Natural killer cell treated with Interleukin-12 subunit alpha and Interleukin-12 subunit beta and Interleukin-15 and Interleukin-18, amount 100 ng/mL, for 72 hours (primary cell): ENCODE measurements around the gene PYGB. TPM values are rescaled to one million over a fixed set of nuclear protein-coding genes. Genes with fewer than 3 reads are reported as not detected.
"Not testable (repeated sequence)": the region's sequence is repeated elsewhere in the genome, so short reads cannot be mapped to it uniquely, and the experiment has no call there.

Source experiments
- ATAC-seq, 2 donors: fragments of 150-1000 bp; cut with Tn5 transposase in 1 of 2; sonication (Bioruptor Pico), chemical (Tn5 transposase) in 1 of 2; 2 replicates each; pipeline ENCODE4 v1.10.0; 2021
- DNase-seq: peaks from one replicate; pipeline ENCODE4 v3.0.0; 2022; ENCODE audit warnings: low spot score
- H3K27ac Mint-ChIP-seq, 2 donors: 1 replicate in 1 of 2; 2 replicates in 1 of 2; pipeline ENCODE4 v1.8.0; 2022; ENCODE audit warnings: mixed read lengths in 2 of 2, mild to moderate bottlenecking in 1 of 2, moderate library complexity in 1 of 2
- H3K27me3 Mint-ChIP-seq, 2 donors: 1 replicate in 1 of 2; 2 replicates in 1 of 2; pipeline ENCODE4 v1.8.0; 2022; ENCODE audit warnings: mixed read lengths in 2 of 2
- H3K36me3 Mint-ChIP-seq: one replicate; pipeline ENCODE4 v1.8.0; 2022; ENCODE audit warnings: mixed read lengths
- H3K4me1 Mint-ChIP-seq, 2 donors: 1 replicate in 1 of 2; 2 replicates in 1 of 2; pipeline ENCODE4 v1.8.0; 2022; ENCODE audit warnings: low read depth in 2 of 2, mixed read lengths in 2 of 2, mild to moderate bottlenecking in 1 of 2
- H3K4me3 Mint-ChIP-seq: one replicate; pipeline ENCODE4 v1.8.0; 2022; ENCODE audit warnings: mixed read lengths
- H3K9me3 Mint-ChIP-seq: 2 replicates; pipeline ENCODE4 v1.8.0; 2022; ENCODE audit warnings: mixed read lengths
- total RNA-seq, 2 donors: library from RNA; stranded (reverse); gene quantifications; one replicate each; pipeline ENCODE4 v1.2.3, GENCODE V29; 2022

Gene PYGB
- total RNA-seq, 2 donors from 2014 or later: 35.9 to 40.4 TPM

DNA sequence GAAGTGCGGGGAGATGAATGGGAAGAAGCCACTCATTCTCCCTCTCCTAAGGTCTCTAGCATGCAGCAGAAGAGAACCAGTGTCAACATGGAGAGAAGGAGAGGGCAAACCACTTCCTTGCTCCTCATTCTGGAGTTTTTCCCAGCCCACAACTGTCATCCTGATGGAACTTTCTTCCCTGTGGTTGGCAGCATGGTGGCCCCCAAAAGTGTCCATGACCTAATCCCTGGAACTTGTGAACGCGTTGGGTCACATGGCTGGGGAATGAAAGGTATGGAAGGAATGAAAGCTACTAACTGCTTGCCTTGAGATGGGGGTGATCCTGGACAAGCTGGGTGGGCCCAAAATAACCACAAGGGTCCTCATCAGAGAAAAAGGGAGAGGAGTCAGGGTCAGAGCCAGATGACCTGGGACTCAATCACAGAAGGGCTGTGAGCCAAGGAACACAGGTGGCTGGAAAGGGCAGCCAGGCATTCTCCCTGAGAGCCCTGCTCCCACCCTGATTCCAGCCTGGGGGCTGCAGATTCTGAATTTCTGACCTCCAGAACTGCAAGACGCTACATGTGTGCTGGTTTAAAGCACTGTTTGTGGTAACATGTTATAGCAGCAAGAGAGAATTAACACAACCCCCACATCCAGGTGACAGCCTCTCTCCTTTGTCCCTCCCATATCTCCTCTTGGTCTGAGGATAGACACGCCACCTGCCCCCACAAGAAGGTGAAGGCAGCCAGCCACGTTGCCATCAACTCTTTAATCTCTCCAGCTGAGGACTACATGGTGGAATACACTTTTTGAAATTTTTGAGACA, 63.2 kb downstream of the PYGB start:
- H3K36me3 Mint-ChIP-seq: no peaks in the 10 kb centered on the region
- no peak for ATAC-seq
- H3K4me1 Mint-ChIP-seq: peaks cover 25 to 31% of the 10 kb centered on the region in 2 donors
- peak overlapping the region; percentile 79 for H3K4me3 Mint-ChIP-seq
- H3K27ac Mint-ChIP-seq: peak overlapping the region; percentile 77 to 89
- no peak for DNase-seq
- no peaks in the 10 kb centered on the region for H3K9me3 Mint-ChIP-seq
- H3K27me3 Mint-ChIP-seq: no peaks in the 10 kb centered on the region

DNA sequence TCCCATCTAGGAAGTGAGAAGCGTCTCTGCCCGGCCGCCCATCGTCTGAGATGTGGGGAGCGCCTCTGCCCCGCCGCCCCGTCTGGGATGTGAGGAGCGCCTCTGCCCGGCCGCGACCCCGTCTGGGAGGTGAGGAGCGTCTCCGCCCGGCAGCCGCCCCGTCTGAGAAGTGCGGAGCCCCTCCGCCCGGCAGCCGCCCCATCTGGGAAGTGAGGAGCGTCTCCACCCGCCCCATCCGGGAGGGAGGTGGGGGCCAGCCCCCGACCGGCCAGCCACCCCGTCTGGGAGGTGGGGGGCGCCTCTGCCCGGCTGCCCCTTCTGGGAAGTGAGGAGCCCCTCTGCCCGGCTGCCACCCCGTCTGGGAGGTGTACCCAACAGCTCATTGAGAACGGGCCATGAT, 64.8 kb downstream of the PYGB start:
- ATAC-seq, H3K27ac Mint-ChIP-seq, H3K9me3 Mint-ChIP-seq, DNase-seq, H3K36me3 Mint-ChIP-seq, H3K4me3 Mint-ChIP-seq, H3K27me3 Mint-ChIP-seq: not testable (repeated sequence)
- H3K4me1 Mint-ChIP-seq: peaks cover 25 to 35% of the 10 kb centered on the region in 2 donors

DNA sequence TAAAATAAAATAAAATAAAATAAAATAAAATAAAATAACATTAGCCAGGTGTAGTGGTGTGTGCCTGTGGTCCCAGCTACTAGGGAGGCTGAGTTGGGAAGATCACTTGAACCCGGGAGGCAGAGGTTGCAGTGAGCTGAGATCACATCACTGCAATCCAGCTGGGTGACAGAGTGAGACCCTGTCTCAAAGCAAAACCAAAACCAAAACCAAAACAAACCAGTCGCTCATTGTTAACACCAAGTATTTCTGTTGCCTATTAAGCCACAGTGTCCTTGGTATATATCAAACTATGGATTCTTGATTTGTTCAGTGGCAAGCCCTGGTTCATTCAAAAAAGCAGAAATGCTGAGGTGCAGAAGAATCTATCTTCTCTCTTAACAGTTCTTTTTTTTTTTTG, 65.7 kb downstream of the PYGB start:
- Mint-ChIP-seq H3K36me3 (no peaks in the 10 kb centered on the region), H3K4me1 (peaks cover 25 to 35% of the 10 kb centered on the region in 2 donors), H3K27me3 (no peaks in the 10 kb centered on the region), H3K9me3 (no peaks in the 10 kb centered on the region), H3K27ac (peak overlapping the region in 1 of 2 donors; percentile 16), H3K4me3 (no peak overlapping the region)
- no peak for DNase-seq
- peak; percentile 65 to 88 for ATAC-seq

GRCh38 chr20:25314497-25315417, 66.9 kb downstream of the PYGB start:
- H3K36me3 Mint-ChIP-seq: no peaks in the 10 kb centered on the region
- H3K4me1 Mint-ChIP-seq: peaks cover 25 to 38% of the 10 kb centered on the region in 2 donors
- no peaks in the 10 kb centered on the region for H3K9me3 Mint-ChIP-seq
- ATAC-seq: no peak
- DNase-seq: no peak
- peak overlapping the region; percentile 16 to 32 for H3K27ac Mint-ChIP-seq
- no peaks in the 10 kb centered on the region for H3K27me3 Mint-ChIP-seq
- no peak overlapping the region for H3K4me3 Mint-ChIP-seq

DNA sequence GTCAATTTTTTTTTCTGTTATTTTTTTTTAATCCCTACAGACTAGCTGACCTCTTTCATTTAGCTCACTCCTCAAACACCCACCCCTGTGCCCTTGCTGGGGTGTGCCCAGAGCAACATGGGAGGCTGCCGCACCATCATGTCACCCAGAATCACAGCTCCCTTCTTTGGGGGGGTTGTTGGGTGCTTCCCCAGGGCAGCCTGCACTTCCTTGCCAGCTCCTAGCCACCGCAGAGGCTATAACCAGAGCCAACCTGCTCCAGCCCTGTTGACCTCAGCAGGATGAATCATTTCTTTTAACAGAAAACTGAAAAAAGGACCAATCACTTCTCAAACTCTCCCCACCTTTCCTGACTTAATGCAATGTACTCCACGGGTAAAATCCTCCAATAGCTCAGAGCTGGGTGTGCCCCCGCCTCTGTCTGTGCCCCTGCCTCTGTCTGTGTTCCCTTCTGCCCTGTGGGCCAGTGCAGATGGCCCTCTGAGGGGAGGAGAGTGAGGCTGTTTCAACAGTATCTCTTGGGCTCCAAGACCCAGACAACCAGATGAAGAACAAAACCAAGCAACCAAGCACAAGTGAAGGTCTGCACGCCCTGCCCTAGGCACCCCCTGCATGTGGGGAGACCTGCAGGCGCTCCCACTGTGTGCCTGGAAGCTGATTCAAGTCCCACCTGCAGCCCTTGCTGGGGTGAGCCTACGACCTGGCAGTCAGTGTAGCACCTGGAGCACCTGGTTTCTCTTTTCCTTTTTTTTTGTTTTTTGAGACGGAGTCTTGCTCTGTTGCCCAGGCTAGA, 67.7 kb downstream of the PYGB start:
- Mint-ChIP-seq H3K9me3 (no peaks in the 10 kb centered on the region), H3K27me3 (no peaks in the 10 kb centered on the region), H3K27ac (peak overlapping the region; percentile 16 to 32), H3K4me3 (no peak overlapping the region), H3K4me1 (peaks cover 19 to 37% of the 10 kb centered on the region in 2 donors), H3K36me3 (no peaks in the 10 kb centered on the region)
- ATAC-seq: no peak
- DNase-seq: no peak

DNA sequence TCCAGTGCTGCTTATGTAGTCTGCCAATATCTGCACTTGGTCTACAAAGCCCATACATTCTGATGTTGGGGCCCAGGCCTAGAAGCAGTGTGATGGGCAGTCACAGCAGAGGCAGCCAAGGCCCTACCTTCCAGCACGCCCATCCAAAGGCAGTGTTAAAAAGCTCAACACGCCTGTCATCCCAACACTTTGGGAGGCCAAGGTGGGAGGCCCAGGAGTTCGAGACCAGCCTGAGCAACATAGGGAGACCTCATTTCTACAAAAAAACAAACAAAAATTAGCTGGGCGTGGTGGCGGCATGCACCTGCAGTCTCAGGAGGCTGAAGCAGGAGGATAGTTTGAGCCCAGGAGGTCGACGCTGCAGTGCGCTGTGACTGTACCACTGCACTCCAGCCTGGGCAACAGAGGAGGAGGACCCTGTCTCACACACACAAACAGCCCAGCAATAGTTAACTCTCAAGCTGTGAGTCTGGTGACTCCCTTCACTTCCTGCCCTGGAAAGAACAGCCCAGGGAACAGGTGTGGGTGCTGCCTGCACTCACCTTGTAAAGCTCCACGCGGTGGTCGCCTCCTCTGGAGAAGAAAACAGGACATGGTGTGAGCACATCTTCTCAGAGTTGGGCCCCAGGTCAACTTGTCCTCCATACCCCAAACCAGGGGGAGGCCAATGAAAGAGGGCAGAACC, 68.8 kb downstream of the PYGB start:
- no peak overlapping the region for H3K4me3 Mint-ChIP-seq
- DNase-seq (no peak), ATAC-seq (no peak)
- no peaks in the 10 kb centered on the region for H3K27me3 Mint-ChIP-seq
- H3K9me3 Mint-ChIP-seq: no peaks in the 10 kb centered on the region
- H3K27ac Mint-ChIP-seq: peak overlapping the region in 1 of 2 donors; percentile 44
- H3K36me3 Mint-ChIP-seq: no peaks in the 10 kb centered on the region
- peaks cover 21 to 36% of the 10 kb centered on the region in 2 donors for H3K4me1 Mint-ChIP-seq

GRCh38 chr20:25317351-25318075, 69.6 kb downstream of the PYGB start:
- ATAC-seq (no peak), DNase-seq (no peak)
- no peaks in the 10 kb centered on the region for H3K27me3 Mint-ChIP-seq
- no peak overlapping the region for H3K4me3 Mint-ChIP-seq
- H3K36me3 Mint-ChIP-seq: no peaks in the 10 kb centered on the region
- H3K4me1 Mint-ChIP-seq: peaks cover 25 to 37% of the 10 kb centered on the region in 2 donors
- peak overlapping the region in 1 of 2 donors; percentile 44 for H3K27ac Mint-ChIP-seq
- no peaks in the 10 kb centered on the region for H3K9me3 Mint-ChIP-seq

DNA sequence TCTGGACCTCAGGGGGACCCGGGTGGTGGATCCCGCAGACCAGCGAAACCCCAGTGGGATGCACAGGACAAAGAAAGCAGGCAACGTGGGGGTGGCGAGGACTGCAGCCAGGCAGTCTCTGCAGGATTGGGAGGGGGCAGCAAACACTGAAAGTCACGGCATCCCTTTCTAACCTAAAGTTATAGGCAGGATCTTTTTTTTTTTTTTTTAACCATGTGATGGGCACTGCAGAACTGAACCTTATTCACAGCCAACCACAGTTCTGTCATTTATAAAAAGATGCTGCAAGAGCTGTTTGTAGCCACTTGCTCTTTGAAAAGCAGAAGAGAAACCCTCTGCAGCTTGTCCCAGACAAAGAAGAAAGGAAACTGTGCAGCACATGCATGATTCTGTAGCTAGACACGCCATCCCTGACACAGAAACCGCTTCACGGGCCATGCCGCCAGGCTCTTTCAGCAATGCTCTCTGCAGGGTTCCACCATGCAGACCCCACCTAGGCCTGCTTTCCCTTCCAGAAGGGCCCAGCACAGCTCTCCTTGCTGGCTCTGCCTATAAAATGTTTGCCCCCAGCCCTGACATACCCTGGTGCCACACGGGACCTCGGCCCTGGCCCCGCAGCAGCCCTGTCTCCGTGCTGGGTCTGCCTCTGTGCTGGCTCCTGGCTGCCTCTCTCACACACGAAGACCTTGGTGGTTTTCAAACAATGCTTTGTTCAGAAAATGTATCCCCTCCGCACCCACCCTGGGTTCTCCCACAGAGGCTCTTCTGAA, 70.8 kb downstream of the PYGB start:
- Mint-ChIP-seq H3K4me1 (peaks cover 34 to 40% of the 10 kb centered on the region in 2 donors), H3K27me3 (no peaks in the 10 kb centered on the region), H3K36me3 (no peaks in the 10 kb centered on the region), H3K4me3 (no peak overlapping the region), H3K27ac (no peak overlapping the region), H3K9me3 (no peaks in the 10 kb centered on the region)
- DNase-seq (no peak), ATAC-seq (no peak)

DNA sequence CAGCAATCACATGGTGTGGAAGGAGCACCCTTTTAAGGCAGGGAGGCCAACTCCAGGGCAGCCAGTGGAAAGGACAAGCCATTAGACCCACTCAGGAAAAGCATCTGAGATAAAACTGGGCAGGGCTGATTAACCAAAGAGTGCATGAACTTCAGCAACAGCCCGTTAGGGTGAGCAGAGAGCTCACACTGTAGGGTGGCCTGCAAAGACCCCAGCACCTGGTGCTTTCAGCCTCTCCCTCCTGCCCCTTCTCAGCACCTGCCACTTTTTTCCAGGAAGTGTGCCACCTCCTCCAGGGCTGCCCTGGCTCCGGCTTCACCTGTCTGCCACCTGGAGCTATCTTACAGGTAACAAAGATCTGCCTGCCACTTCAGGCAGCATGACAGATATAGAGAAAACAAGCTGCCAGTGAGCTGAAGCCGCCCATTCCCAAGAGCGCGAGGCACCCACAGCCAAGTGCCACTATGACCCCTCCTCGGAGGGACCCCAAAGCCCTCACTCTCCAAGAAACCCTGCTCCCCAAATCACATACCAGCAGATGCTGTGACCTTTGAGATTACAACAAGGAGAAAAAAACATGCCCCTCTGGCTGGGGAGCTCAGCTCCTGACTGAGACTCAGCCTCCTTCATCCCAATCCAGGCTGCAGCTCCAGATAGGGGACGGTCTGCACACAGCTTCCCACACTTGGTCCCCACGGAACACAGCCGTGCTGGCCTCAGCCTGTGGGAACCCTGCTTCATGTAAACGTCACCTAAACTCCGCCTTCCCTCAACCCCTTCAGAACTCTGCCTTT, 71.6 kb downstream of the PYGB start:
- H3K4me3 Mint-ChIP-seq: no peak overlapping the region
- H3K27me3 Mint-ChIP-seq: no peaks in the 10 kb centered on the region
- no peaks in the 10 kb centered on the region for H3K36me3 Mint-ChIP-seq
- H3K9me3 Mint-ChIP-seq: no peaks in the 10 kb centered on the region
- DNase-seq: no peak
- ATAC-seq: no peak
- peaks cover 34 to 39% of the 10 kb centered on the region in 2 donors for H3K4me1 Mint-ChIP-seq
- peak overlapping the region in 1 of 2 donors; percentile 46 for H3K27ac Mint-ChIP-seq

DNA sequence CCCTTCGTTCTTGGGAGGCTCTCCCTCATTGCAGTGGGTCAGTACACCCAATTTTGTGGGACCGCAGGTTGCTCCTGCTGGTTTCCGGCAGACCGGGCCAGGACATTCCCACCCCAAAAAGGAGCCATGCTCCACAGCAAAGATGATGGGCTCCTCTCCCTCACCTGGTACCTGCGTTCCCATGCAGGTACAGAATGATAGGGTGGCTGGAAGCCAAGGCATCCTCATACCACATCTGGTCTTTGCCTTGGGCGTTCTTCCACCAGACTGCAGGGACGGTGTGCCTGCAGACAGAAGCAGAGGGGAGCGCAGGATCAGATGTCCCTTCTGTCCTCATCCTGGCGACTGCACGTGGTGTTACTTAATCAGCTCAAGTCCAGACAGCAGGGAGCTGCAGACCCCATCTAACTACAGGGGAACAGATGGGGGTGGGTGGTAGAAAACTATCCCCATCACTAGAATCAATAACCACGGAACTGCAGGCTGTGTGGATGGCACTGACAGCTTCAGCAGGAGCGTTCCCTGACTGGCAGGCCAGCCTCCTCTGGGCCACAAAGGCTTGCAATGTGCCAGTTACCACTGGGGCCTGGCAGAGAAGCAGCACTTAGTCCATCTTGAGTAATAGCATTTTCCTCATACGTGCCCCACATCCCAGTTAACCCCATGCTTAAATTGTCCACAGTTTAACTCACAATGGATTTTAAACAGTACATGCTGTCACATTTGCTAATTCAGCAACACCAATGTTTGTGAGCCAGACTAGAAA, 72.3 kb downstream of the PYGB start:
- Mint-ChIP-seq H3K36me3 (no peaks in the 10 kb centered on the region), H3K9me3 (no peaks in the 10 kb centered on the region), H3K27me3 (no peaks in the 10 kb centered on the region), H3K27ac (peak overlapping the region in 1 of 2 donors; percentile 74), H3K4me1 (peaks cover 29 to 36% of the 10 kb centered on the region in 2 donors), H3K4me3 (no peak overlapping the region)
- ATAC-seq (no peak), DNase-seq (no peak)
